PFSK-1 (cell line): ENCODE results near the gene SPATS2L.

Experiments used
- POLR2AphosphoS5 ChIP-seq: IDR thresholded peaks from 2 replicates; pipeline ENCODE4 v1.6.1; 2012; ENCODE audit warnings: low read depth, mild to moderate bottlenecking, control low read depth, low read length, moderate library complexity
- SIN3A ChIP-seq: IDR thresholded peaks from 2 replicates; pipeline ENCODE4 v1.6.1; 2012; ENCODE audit warnings: mild to moderate bottlenecking, low read length, moderate library complexity, borderline replicate concordance; ENCODE audit not compliant: insufficient read depth
- TAF1 ChIP-seq: IDR thresholded peaks from 2 replicates; pipeline ENCODE4 v1.6.1; 2012; ENCODE audit warnings: low read length, control low read depth, borderline replicate concordance; ENCODE audit not compliant: insufficient read depth
- TF ChIP-seq, protein P1 (sequence below), 2 experiments: IDR thresholded peaks; 2 replicates each; pipeline versions ENCODE4 v1.6.1 to v1.8.0; 2011 to 2012; ENCODE audit warnings: low read depth in 2 of 2, low read length in 2 of 2, control low read depth in 1 of 2, inconsistent platforms in 1 of 2, mild to moderate bottlenecking in 1 of 2, moderate library complexity in 1 of 2; ENCODE audit not compliant: insufficient read depth in 1 of 2

DNA sequence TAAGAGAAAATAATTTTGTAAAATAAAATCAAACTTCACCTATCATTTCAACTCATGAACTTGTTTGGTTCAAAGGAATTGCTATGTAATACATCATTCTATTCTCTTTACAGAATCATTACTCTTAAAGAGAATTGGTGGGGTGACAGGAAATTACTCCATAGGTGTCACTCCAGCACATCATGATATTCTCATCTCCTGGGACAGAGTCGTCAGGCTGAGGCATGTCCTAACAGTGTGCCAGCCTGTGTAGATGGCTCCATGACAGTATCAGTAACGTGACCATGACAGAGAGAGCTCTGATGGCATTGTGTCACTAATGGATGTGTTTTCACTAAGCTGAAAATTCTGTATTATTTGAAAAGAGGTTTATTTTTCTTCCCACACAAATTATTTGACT lies 13.9 kb downstream of the SPATS2L start:
- TF ChIP-seq SIN3A (no peak), TAF1 (no peak), POLR2AphosphoS5 (no peak)
- TF ChIP-seq, protein P1, sequence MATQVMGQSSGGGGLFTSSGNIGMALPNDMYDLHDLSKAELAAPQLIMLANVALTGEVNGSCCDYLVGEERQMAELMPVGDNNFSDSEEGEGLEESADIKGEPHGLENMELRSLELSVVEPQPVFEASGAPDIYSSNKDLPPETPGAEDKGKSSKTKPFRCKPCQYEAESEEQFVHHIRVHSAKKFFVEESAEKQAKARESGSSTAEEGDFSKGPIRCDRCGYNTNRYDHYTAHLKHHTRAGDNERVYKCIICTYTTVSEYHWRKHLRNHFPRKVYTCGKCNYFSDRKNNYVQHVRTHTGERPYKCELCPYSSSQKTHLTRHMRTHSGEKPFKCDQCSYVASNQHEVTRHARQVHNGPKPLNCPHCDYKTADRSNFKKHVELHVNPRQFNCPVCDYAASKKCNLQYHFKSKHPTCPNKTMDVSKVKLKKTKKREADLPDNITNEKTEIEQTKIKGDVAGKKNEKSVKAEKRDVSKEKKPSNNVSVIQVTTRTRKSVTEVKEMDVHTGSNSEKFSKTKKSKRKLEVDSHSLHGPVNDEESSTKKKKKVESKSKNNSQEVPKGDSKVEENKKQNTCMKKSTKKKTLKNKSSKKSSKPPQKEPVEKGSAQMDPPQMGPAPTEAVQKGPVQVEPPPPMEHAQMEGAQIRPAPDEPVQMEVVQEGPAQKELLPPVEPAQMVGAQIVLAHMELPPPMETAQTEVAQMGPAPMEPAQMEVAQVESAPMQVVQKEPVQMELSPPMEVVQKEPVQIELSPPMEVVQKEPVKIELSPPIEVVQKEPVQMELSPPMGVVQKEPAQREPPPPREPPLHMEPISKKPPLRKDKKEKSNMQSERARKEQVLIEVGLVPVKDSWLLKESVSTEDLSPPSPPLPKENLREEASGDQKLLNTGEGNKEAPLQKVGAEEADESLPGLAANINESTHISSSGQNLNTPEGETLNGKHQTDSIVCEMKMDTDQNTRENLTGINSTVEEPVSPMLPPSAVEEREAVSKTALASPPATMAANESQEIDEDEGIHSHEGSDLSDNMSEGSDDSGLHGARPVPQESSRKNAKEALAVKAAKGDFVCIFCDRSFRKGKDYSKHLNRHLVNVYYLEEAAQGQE (IDR thresholded peaks at IDR 0.05; ENCODE audit: insufficient read depth in 1 of 2, low read depth in 2 of 2, low read length in 2 of 2): no peak
